Vagina (tissue), 2 donors: ENCODE data around the gene ZSWIM7. TPM values are rescaled to one million over a fixed set of nuclear protein-coding genes. Genes with fewer than 3 reads are reported as not detected.

ENCODE experiments used
- DNase-seq, 2 donors: peaks; one replicate each; pipeline ENCODE4 v3.0.0-alpha.2; 2017; ENCODE audit errors: extremely low spot score in 2 of 2
- H3K27ac ChIP-seq: fragments of 200-600 bp; sonication (generic); one replicate; pipeline ENCODE4 v1.5.1; 2019
- H3K27me3 ChIP-seq: fragments of 200-600 bp; sonication (generic); one replicate; pipeline ENCODE4 v1.5.1; 2019
- H3K36me3 ChIP-seq, 2 donors: fragments of 200-600 bp; sonication (generic); one replicate each; pipeline ENCODE4 v1.5.1; 2017 to 2019
- H3K4me1 ChIP-seq: fragments of 200-600 bp; sonication (generic); one replicate; pipeline ENCODE4 v1.5.1; 2019
- H3K4me3 ChIP-seq, 2 donors: fragments of 200-600 bp; sonication (generic); 1 replicate in 1 of 2; 2 replicates in 1 of 2; pipeline ENCODE4 v1.5.1; 2016 to 2019
- H3K9me3 ChIP-seq: fragments of 200-600 bp; sonication (generic); one replicate; pipeline ENCODE4 v1.5.1; 2019
- CTCF ChIP-seq, 3 experiments: fragments of 450-650 bp in 2 of 3; fragments of 200-600 bp in 1 of 3; sonication (generic) in 1 of 3; IDR thresholded peaks; one replicate each; pipeline ENCODE4 v1.5.1; 2017 to 2019; ENCODE audit warnings: antibody characterized with exemption in 3 of 3, mild to moderate bottlenecking in 2 of 3, moderate library complexity in 2 of 3
- POLR2A ChIP-seq, 2 donors: fragments of 450-650 bp; IDR thresholded peaks; one replicate each; pipeline ENCODE4 v1.6.1; 2017; ENCODE audit warnings: antibody characterized with exemption in 2 of 2, mild to moderate bottlenecking in 2 of 2, moderate library complexity in 2 of 2
- POLR2AphosphoS5 ChIP-seq, 2 donors: sonication (generic); formaldehyde crosslinking; IDR thresholded peaks; one replicate each; pipeline ENCODE4 v1.9.0; 2017; ENCODE audit warnings: antibody characterized with exemption in 2 of 2, mild to moderate bottlenecking in 2 of 2, low read depth in 1 of 2; ENCODE audit not compliant: insufficient read depth in 1 of 2
- intact Hi-C: fragments of 100-400 bp; cut with DNase I; formaldehyde crosslinking; loops from one replicate; pipeline ENCODE4 v1.15.1; 2023
- total RNA-seq: library from RNA; depleted of rRNA; stranded (reverse); fragments of >200 nt; gene quantifications from one replicate; pipeline ENCODE4 v1.2.3, GENCODE V29; 2016

The ZSWIM7 gene
- total RNA-seq, 1 donor from 2014 or later, result 18.9 TPM

GRCh38 chr17:16007439-16007838 lies 7.9 kb upstream of the ZSWIM7 start:
- Histone ChIP-seq H3K9me3 (no peaks in the 10 kb centered on the region), H3K27me3 (no peaks in the 10 kb centered on the region), H3K4me1 (peaks cover 7% of the 10 kb centered on the region), H3K36me3 (peaks cover 0 to 65% of the 10 kb centered on the region in 2 donors), H3K4me3 (no peak overlapping the region), H3K27ac (no peak overlapping the region)
- no peak for DNase-seq
- intact Hi-C loops, result no loop called here
- TF ChIP-seq POLR2A (IDR thresholded peaks at IDR 0.05) (no peak), CTCF (IDR thresholded peaks at IDR 0.05) (no peak), POLR2AphosphoS5 (IDR thresholded peaks at IDR 0.05; ENCODE audit: insufficient read depth in 1 of 2, low read depth in 1 of 2) (no peak)

GRCh38 chr17:16005636-16006035 lies 6.1 kb upstream of the ZSWIM7 start:
- DNase-seq, result no peak
- no peaks in the 10 kb centered on the region for H3K9me3 ChIP-seq
- H3K4me1 ChIP-seq, result peaks cover 11% of the 10 kb centered on the region
- intact Hi-C loops, result no loop called here
- peaks cover 0 to 76% of the 10 kb centered on the region in 2 donors for H3K36me3 ChIP-seq
- H3K27ac ChIP-seq, result no peak overlapping the region
- no peaks in the 10 kb centered on the region for H3K27me3 ChIP-seq
- no peak for TF ChIP-seq CTCF (IDR thresholded peaks at IDR 0.05)
- TF ChIP-seq POLR2AphosphoS5 (IDR thresholded peaks at IDR 0.05; ENCODE audit: insufficient read depth in 1 of 2, low read depth in 1 of 2), result no peak
- no peak for TF ChIP-seq POLR2A (IDR thresholded peaks at IDR 0.05)
- no peak overlapping the region for H3K4me3 ChIP-seq

DNA sequence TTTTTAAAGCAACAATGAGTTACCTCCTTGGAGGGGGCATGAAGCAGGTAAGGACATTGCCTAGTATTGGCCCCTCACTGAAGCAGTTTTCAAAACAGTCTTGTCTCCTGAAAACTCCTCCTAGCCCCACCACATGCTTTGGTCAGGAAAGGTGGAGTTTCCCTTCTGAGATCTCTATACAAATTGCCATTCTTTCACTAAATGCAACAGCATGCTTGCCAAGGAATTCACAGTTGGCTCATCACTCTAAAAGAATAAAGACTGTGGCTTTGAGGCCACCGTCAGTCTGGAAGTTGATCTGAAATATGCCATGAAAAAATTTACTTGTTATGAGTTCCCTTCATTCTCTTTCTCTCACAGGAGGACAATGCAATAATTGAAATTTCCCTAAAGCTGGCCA lies 4.3 kb upstream of the ZSWIM7 start:
- Histone ChIP-seq H3K36me3 (peaks cover 0 to 66% of the 10 kb centered on the region in 2 donors), H3K4me1 (peaks cover 17% of the 10 kb centered on the region), H3K9me3 (no peaks in the 10 kb centered on the region), H3K27me3 (no peaks in the 10 kb centered on the region), H3K27ac (no peak overlapping the region), H3K4me3 (no peak overlapping the region)
- intact Hi-C loops, result no loop called here
- TF ChIP-seq POLR2AphosphoS5 (IDR thresholded peaks at IDR 0.05; ENCODE audit: insufficient read depth in 1 of 2, low read depth in 1 of 2) (peak in 1 of 2 donors; percentile 40), POLR2A (IDR thresholded peaks at IDR 0.05) (no peak), CTCF (IDR thresholded peaks at IDR 0.05) (no peak)
- no peak for DNase-seq

DNA sequence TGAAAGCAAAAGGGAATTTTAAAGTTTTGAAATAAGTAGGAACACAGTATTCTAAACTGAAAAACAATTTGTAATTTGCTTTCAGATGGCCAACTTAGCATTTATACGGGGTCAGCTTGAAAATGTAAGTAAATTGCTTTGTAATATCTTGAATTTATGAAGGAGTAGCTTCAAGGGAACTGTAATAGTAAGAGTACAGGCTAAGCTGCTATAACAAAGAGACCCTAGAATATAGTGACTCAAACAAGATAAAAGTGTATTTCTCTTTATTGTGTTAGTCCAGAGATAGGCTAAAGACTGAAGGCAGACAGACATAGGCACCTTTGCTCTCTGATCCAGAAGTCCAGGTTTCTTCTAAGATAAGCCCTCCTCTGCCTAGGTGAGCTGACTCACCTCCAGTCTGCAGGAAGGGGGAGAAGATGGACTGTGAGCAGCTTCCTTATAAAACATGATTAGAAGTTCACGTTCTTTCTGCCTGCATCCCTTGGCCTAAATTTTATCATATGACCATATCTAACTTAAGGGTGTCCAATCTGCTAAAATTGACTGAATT lies 3.3 kb upstream of the ZSWIM7 start:
- intact Hi-C loops, result no loop called here
- Histone ChIP-seq H3K36me3 (peaks cover 0 to 55% of the 10 kb centered on the region in 2 donors), H3K4me1 (peaks cover 17% of the 10 kb centered on the region), H3K4me3 (no peak overlapping the region), H3K27ac (no peak overlapping the region), H3K9me3 (no peaks in the 10 kb centered on the region), H3K27me3 (no peaks in the 10 kb centered on the region)
- TF ChIP-seq CTCF (IDR thresholded peaks at IDR 0.05), result no peak
- no peak for TF ChIP-seq POLR2A (IDR thresholded peaks at IDR 0.05)
- TF ChIP-seq POLR2AphosphoS5 (IDR thresholded peaks at IDR 0.05; ENCODE audit: insufficient read depth in 1 of 2, low read depth in 1 of 2), result no peak
- no peak for DNase-seq

DNA sequence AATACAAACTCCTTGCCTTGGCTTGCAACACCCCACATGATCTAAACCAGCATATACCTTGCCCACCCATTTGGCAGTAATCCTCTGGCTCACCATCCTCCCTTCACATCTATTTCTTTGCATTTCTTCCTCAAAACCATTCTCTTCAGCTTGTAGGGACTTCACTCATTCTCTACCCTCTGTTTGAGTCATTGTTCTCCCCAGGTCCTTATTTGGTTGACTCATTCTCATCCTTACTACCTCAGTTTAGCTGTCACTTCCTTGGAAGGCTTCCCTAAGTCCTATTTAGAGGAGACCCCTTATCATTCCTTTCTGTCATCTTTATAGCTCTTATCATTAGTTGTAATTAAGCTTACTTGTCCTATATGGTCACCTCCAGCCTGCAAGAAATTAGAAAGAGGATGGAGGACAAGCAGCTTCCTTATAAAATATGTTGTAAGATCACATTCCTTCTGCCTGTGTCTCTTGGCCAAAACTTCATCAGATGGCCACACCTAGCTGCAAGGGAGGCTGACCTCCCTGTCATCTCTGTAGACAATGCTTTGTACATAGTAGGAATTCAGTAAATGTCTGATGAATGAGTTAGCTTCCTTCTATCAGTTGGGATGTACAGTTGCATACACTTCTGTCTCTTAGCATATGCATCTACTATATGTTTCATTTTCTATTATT lies 1.9 kb upstream of the ZSWIM7 start:
- TF ChIP-seq POLR2A (IDR thresholded peaks at IDR 0.05) (no peak), POLR2AphosphoS5 (IDR thresholded peaks at IDR 0.05; ENCODE audit: insufficient read depth in 1 of 2, low read depth in 1 of 2) (no peak), CTCF (IDR thresholded peaks at IDR 0.05) (no peak)
- Histone ChIP-seq H3K36me3 (peaks cover 0 to 50% of the 10 kb centered on the region in 2 donors), H3K4me3 (peak overlapping the region; percentile 71 to 81), H3K27ac (peak overlapping the region; percentile 93), H3K27me3 (no peaks in the 10 kb centered on the region), H3K9me3 (no peaks in the 10 kb centered on the region), H3K4me1 (peaks cover 17% of the 10 kb centered on the region)
- no peak for DNase-seq
- intact Hi-C loops, result no loop called here
